GM21528 (cell line): ENCODE data around the gene ATG12.
"Not testable (repeated sequence)": the region's sequence is repeated elsewhere in the genome, so short reads cannot be mapped to it uniquely, and the experiment has no call there.

Experiments
- ATAC-seq: cut with Tn5 transposase; IDR thresholded peaks from one replicate; pipeline ENCODE4 v1.9.1; 2021; ENCODE audit warnings: mild to moderate bottlenecking, moderate library complexity; ENCODE audit not compliant: unreplicated experiment, low FRiP score

ATG12 gene

GRCh38 chr5:115810761-115811160, 30.6 kb downstream of the ATG12 start:
- no peak for ATAC-seq

- ATAC-seq = no peak
These were observed 31.4 kb downstream of the ATG12 start for GRCh38 chr5:115809946-115810345.

DNA sequence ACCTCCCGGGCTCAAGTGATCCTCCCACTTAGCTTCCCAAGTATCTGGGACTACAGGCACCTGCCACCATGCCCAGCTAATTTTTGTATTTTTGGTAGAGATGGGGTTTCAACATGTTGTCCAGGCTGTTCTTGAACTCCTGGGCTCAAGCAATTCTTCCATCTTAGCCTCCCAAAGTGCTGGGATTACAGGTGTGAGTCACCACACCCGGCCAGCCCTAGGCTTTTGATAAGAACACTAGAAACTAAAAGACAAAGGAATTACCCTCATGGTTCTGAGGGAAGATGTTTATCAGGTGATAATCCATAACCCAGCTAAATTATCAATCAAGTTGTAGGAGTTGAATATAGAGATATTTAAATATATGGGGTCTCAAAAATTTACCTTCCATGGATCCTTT, 33.3 kb downstream of the ATG12 start:
- ATAC-seq = not testable (repeated sequence)

- no peak for ATAC-seq
These were observed 33.7 kb downstream of the ATG12 start for GRCh38 chr5:115807654-115808052.

- no peak for ATAC-seq
These were observed 34.2 kb downstream of the ATG12 start for GRCh38 chr5:115806986-115807653.

DNA sequence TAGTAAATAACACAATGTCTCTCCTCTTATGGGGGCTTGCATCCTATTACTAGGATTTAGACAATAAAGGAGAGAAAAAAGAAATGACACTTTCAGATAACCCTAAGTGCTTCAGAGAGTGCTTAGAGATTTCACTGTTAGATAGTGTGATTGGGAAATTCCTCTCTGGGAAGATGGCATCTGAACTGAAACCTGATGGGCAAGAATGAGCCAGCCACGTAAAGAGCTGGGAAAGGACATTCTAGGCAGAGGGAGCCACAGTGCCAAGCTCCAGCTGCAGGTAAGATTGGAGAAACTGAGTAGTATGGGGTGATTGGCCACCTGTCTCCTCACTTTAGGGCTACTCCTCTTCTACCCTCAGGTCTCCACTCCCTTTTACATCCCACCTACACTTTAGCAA, 39.4 kb downstream of the ATG12 start:
- no peak for ATAC-seq

GRCh38 chr5:115801152-115801551, 40.2 kb downstream of the ATG12 start:
- ATAC-seq = no peak

GRCh38 chr5:115800108-115800507, 41.3 kb downstream of the ATG12 start:
- no peak for ATAC-seq

- ATAC-seq = no peak
These were observed 43.1 kb downstream of the ATG12 start for GRCh38 chr5:115798252-115798651.

DNA sequence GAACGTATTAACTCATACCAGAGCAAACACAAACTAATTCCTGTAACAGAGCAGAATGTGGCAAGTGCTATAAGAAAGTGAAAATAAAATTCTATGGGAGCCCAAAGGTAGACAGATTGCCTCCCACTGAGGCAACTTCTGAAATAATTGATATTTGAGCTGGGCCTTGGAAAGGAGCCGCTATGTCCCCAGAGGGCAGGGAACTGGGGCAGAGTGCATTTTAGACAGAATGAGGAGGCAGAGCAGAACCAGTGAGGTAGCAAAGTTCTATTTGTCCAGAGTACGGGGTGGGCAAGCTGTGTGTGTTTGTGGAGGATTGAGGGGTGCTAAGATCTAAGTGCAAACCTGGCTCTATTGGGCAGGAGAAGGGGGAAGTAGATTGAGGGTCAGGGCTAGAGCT, 44.7 kb downstream of the ATG12 start:
- no peak for ATAC-seq

DNA sequence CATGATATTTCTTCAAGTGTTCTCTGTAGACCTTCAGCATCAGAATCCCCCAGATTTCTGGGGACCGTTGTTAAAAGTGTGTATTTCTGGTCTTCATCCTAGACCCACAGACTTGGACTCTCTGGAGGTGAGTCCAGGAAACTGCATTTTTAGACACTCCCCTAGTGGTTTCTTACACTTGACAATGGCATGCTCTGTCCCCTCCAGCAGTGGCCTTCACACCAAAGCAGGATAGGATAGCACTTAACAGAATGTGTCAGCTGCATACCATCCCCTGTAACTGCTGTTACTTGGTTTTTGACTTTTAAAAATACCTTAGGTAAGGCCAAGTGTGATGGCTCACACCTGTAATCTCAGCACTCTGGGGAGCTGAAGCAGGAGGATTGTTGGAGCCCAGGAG, 45.7 kb downstream of the ATG12 start:
- ATAC-seq = no peak

- no peak for ATAC-seq
These were observed 52.9 kb downstream of the ATG12 start for GRCh38 chr5:115788440-115788839.

GRCh38 chr5:115787426-115787825, 53.9 kb downstream of the ATG12 start:
- ATAC-seq = no peak

GRCh38 chr5:115785381-115786065, 55.8 kb downstream of the ATG12 start:
- no peak for ATAC-seq

- no peak for ATAC-seq
These were observed 62.9 kb downstream of the ATG12 start for GRCh38 chr5:115778417-115778816.
